GM19238 (cell line): Measurements from ENCODE around the gene H2AZ1.
A peak's percentile ranks its signal among the peaks of the same experiment; 100 is the strongest.

Source experiments
- DNase-seq: peaks from one replicate; pipeline ENCODE4 v3.0.0; 2011; ENCODE audit warnings: low spot score; ENCODE audit not compliant: insufficient read length

Gene H2AZ1

GRCh38 chr4:99946356-99947189, 3.5 kb downstream of the H2AZ1 start, which contains the start of gene DNAJB14:
DNAJB14 (minus strand) TSS chr4:99946618; CDS start chr4:99946571, 47 bp downstream.
- DNase-seq, result peak; percentile 44

GRCh38 chr4:99945718-99946355, 4.2 kb downstream of the H2AZ1 start:
- no peak for DNase-seq

GRCh38 chr4:99943904-99944437, 6.1 kb downstream of the H2AZ1 start:
- DNase-seq, result no peak

- DNase-seq, result no peak
Observed at GRCh38 chr4:99938243-99938753, 11.8 kb downstream of the H2AZ1 start.

- DNase-seq, result no peak
Observed at GRCh38 chr4:99934891-99935290, 15.2 kb downstream of the H2AZ1 start.

- no peak for DNase-seq
Observed at GRCh38 chr4:99927566-99927965, 22.5 kb downstream of the H2AZ1 start.

GRCh38 chr4:99921174-99921573, 28.9 kb downstream of the H2AZ1 start:
- DNase-seq, result no peak

- DNase-seq, result no peak
Observed at GRCh38 chr4:99918656-99919055, 31.4 kb downstream of the H2AZ1 start.

- no peak for DNase-seq
Observed at GRCh38 chr4:99917575-99917974, 32.5 kb downstream of the H2AZ1 start.

- DNase-seq, result no peak
Observed at GRCh38 chr4:99915449-99915848, 34.6 kb downstream of the H2AZ1 start.
